HEK293 (cell line): Measurements from ENCODE around the gene OLFM2.

Experiments
- CTCF ChIA-PET: fragments of 350-600 bp; formaldehyde crosslinking; extraction: SDS; loops from one replicate; lab custom pipeline; 2021; ENCODE audit warnings: antibody characterized with exemption; lab: Yijun Ruan, JAX
- POLR2A ChIA-PET: fragments of 300-600 bp; formaldehyde crosslinking; extraction: SDS; loops from one replicate; lab custom pipeline; 2020; ENCODE audit warnings: antibody characterized with exemption, inconsistent platforms; lab: Yijun Ruan, JAX
- H3K27ac ChIP-seq: fragments of 200-500 bp; sonication (Bioruptor generic); 2 replicates; pipeline ENCODE4 v1.5.1; 2014; ENCODE audit warnings: low read depth, low read length, control low read depth, inconsistent platforms; ENCODE audit errors: extremely low read depth
- H3K36me3 ChIP-seq, 2 experiments: fragments of 200-500 bp in 1 of 2; sonication (Bioruptor generic) in 1 of 2; 1 replicate in 1 of 2; 2 replicates in 1 of 2; pipeline ENCODE4 v1.5.1; 2014 to 2017; ENCODE audit warnings: inconsistent platforms in 2 of 2, low read length in 2 of 2; ENCODE audit not compliant: control insufficient read depth in 2 of 2, insufficient read depth in 1 of 2
- H3K4me1 ChIP-seq: fragments of 200-500 bp; sonication (Bioruptor generic); 2 replicates; pipeline ENCODE4 v1.5.1; 2014; ENCODE audit warnings: mild to moderate bottlenecking, low read length, inconsistent platforms; ENCODE audit not compliant: control insufficient read depth, insufficient read depth
- H3K4me3 ChIP-seq: 2 replicates; pipeline ENCODE4 v1.5.1; 2011; ENCODE audit warnings: low read depth, mild to moderate bottlenecking, control low read depth, low read length, moderate library complexity
- H3K9me3 ChIP-seq: fragments of 200-500 bp; sonication (Bioruptor generic); 2 replicates; pipeline ENCODE4 v1.5.1; 2014; ENCODE audit warnings: low read depth, low read length, inconsistent platforms; ENCODE audit not compliant: control insufficient read depth, insufficient read depth
- BCL11B ChIP-seq: fragments of 450-650 bp; formaldehyde crosslinking; IDR thresholded peaks from 2 replicates; pipeline ENCODE4 v1.5.1; 2016; ENCODE audit warnings: low read depth, missing biosample characterization, missing genetic modification characterization
- EGR2 ChIP-seq: fragments of 450-650 bp; formaldehyde crosslinking; IDR thresholded peaks from 2 replicates; pipeline ENCODE4 v1.5.1; 2016; ENCODE audit warnings: low read depth, missing biosample characterization, missing genetic modification characterization
- GFI1B ChIP-seq: fragments of 450-650 bp; formaldehyde crosslinking; IDR thresholded peaks from 2 replicates; pipeline ENCODE4 v1.5.1; 2016; ENCODE audit warnings: missing biosample characterization, missing genetic modification characterization
- HOXA7 ChIP-seq: sonication (generic); formaldehyde crosslinking; IDR thresholded peaks from 2 replicates; pipeline ENCODE4 v1.8.1; 2022; ENCODE audit warnings: missing genetic modification reagents, borderline replicate concordance
- IKZF3 ChIP-seq: fragments of 450-650 bp; IDR thresholded peaks from 2 replicates; pipeline ENCODE4 v1.5.0; 2018; ENCODE audit warnings: missing biosample characterization, mild to moderate bottlenecking, missing genetic modification characterization, moderate library complexity
- KLF10 ChIP-seq: fragments of 450-650 bp; IDR thresholded peaks from 2 replicates; pipeline ENCODE4 v1.5.1; 2018; ENCODE audit warnings: missing biosample characterization, mild to moderate bottlenecking, missing genetic modification characterization
- KLF16 ChIP-seq: fragments of 450-650 bp; formaldehyde crosslinking; IDR thresholded peaks from 2 replicates; pipeline ENCODE4 v1.5.1; 2017; ENCODE audit warnings: missing biosample characterization, missing genetic modification characterization
- KLF8 ChIP-seq: fragments of 450-650 bp; formaldehyde crosslinking; IDR thresholded peaks from 2 replicates; pipeline ENCODE4 v1.5.1; 2016; ENCODE audit warnings: missing biosample characterization, missing genetic modification characterization
- KLF9 ChIP-seq: fragments of 450-650 bp; formaldehyde crosslinking; IDR thresholded peaks from 2 replicates; pipeline ENCODE4 v1.5.1; 2016; ENCODE audit warnings: missing biosample characterization, missing genetic modification characterization, low read depth
- REPIN1 ChIP-seq: fragments of 450-650 bp; formaldehyde crosslinking; IDR thresholded peaks from 2 replicates; pipeline ENCODE4 v1.5.1; 2017; ENCODE audit warnings: missing biosample characterization, missing genetic modification characterization, low read depth
- SALL2 ChIP-seq: fragments of 450-650 bp; formaldehyde crosslinking; IDR thresholded peaks from 2 replicates; pipeline ENCODE4 v1.5.0; 2017; ENCODE audit warnings: missing biosample characterization, mild to moderate bottlenecking, missing genetic modification characterization, borderline replicate concordance
- SCRT2 ChIP-seq: fragments of 450-650 bp; formaldehyde crosslinking; IDR thresholded peaks from 2 replicates; pipeline ENCODE4 v1.5.1; 2016; ENCODE audit warnings: missing biosample characterization, missing genetic modification characterization
- SP2 ChIP-seq: fragments of 450-650 bp; formaldehyde crosslinking; IDR thresholded peaks from 2 replicates; pipeline ENCODE4 v1.5.1; 2016; ENCODE audit warnings: missing biosample characterization, missing genetic modification characterization
- ZBTB17 ChIP-seq: fragments of 450-650 bp; formaldehyde crosslinking; IDR thresholded peaks from 2 replicates; pipeline ENCODE4 v1.5.1; 2016; ENCODE audit warnings: missing biosample characterization, missing genetic modification characterization
- ZFHX2 ChIP-seq: fragments of 450-650 bp; formaldehyde crosslinking; conservative IDR thresholded peaks from 2 replicates; pipeline ENCODE4 v1.5.1; 2016; ENCODE audit warnings: missing biosample characterization, missing genetic modification characterization
- ZFP3 ChIP-seq: fragments of 450-650 bp; formaldehyde crosslinking; IDR thresholded peaks from 2 replicates; pipeline ENCODE4 v1.5.1; 2016; ENCODE audit warnings: low read depth, missing biosample characterization, missing genetic modification characterization
- ZFP37 ChIP-seq: fragments of 450-650 bp; formaldehyde crosslinking; IDR thresholded peaks from 2 replicates; pipeline ENCODE4 v1.5.1; 2016; ENCODE audit warnings: missing biosample characterization, missing genetic modification characterization
- ZNF155 ChIP-seq: fragments of 450-650 bp; formaldehyde crosslinking; IDR thresholded peaks from 2 replicates; pipeline ENCODE4 v1.5.1; 2016; ENCODE audit warnings: missing biosample characterization, missing genetic modification characterization
- ZNF174 ChIP-seq: fragments of 450-650 bp; formaldehyde crosslinking; IDR thresholded peaks from 2 replicates; pipeline ENCODE4 v1.5.0; 2017; ENCODE audit warnings: missing biosample characterization, mild to moderate bottlenecking, missing genetic modification characterization
- ZNF175 ChIP-seq: fragments of 450-650 bp; formaldehyde crosslinking; IDR thresholded peaks from 2 replicates; pipeline ENCODE4 v1.5.1; 2016; ENCODE audit warnings: missing biosample characterization, missing genetic modification characterization
- ZNF184 ChIP-seq: fragments of 450-650 bp; IDR thresholded peaks from 2 replicates; pipeline ENCODE4 v1.5.1; 2018; ENCODE audit warnings: missing biosample characterization, mild to moderate bottlenecking, missing genetic modification characterization
- ZNF266 ChIP-seq: fragments of 450-650 bp; formaldehyde crosslinking; IDR thresholded peaks from 2 replicates; pipeline ENCODE4 v1.5.1; 2016; ENCODE audit warnings: missing biosample characterization, missing genetic modification characterization, low read depth
- ZNF324 ChIP-seq: fragments of 450-650 bp; formaldehyde crosslinking; IDR thresholded peaks from 2 replicates; pipeline ENCODE4 v1.5.1; 2016; ENCODE audit warnings: missing biosample characterization, missing genetic modification characterization
- ZNF521 ChIP-seq: fragments of 450-650 bp; formaldehyde crosslinking; IDR thresholded peaks from 2 replicates; pipeline ENCODE4 v1.5.1; 2017; ENCODE audit warnings: missing biosample characterization, mild to moderate bottlenecking, missing genetic modification characterization
- ZNF571 ChIP-seq: fragments of 450-650 bp; formaldehyde crosslinking; IDR thresholded peaks from 2 replicates; pipeline ENCODE4 v1.5.0; 2017; ENCODE audit warnings: missing biosample characterization, missing genetic modification characterization
- ZNF623 ChIP-seq: fragments of 450-650 bp; formaldehyde crosslinking; IDR thresholded peaks from 2 replicates; pipeline ENCODE4 v1.5.1; 2016; ENCODE audit warnings: missing biosample characterization, missing genetic modification characterization
- ZNF658 ChIP-seq: fragments of 450-650 bp; formaldehyde crosslinking; IDR thresholded peaks from 2 replicates; pipeline ENCODE4; 2016; ENCODE audit warnings: missing biosample characterization, missing genetic modification characterization
- ZNF677 ChIP-seq: fragments of 450-650 bp; IDR thresholded peaks from 2 replicates; pipeline ENCODE4 v1.5.0; 2018; ENCODE audit warnings: missing biosample characterization, mild to moderate bottlenecking, missing genetic modification characterization, moderate library complexity
- ZNF747 ChIP-seq: fragments of 450-650 bp; formaldehyde crosslinking; IDR thresholded peaks from 2 replicates; pipeline ENCODE4 v1.5.1; 2016; ENCODE audit warnings: missing biosample characterization, missing genetic modification characterization
- ZSCAN30 ChIP-seq: fragments of 450-650 bp; IDR thresholded peaks from 2 replicates; pipeline ENCODE4 v1.5.1; 2018; ENCODE audit warnings: missing biosample characterization, mild to moderate bottlenecking, missing genetic modification characterization, moderate library complexity
- TF ChIP-seq, protein P1 (sequence below): fragments of 450-650 bp; formaldehyde crosslinking; IDR thresholded peaks from 2 replicates; pipeline ENCODE4 v1.5.1; 2017; ENCODE audit warnings: missing biosample characterization, missing genetic modification characterization
- TF ChIP-seq, protein P2 (sequence below): fragments of 450-650 bp; formaldehyde crosslinking; conservative IDR thresholded peaks from 2 replicates; pipeline ENCODE4 v1.5.1; 2016; ENCODE audit warnings: low read depth, missing biosample characterization, missing genetic modification characterization
- TF ChIP-seq, protein P3 (sequence below): fragments of 450-650 bp; formaldehyde crosslinking; IDR thresholded peaks from 2 replicates; pipeline ENCODE4 v1.5.1; 2017; ENCODE audit warnings: missing biosample characterization, missing genetic modification characterization
- TF ChIP-seq, protein P4 (sequence below): fragments of 450-650 bp; formaldehyde crosslinking; IDR thresholded peaks from 2 replicates; pipeline ENCODE4 v1.5.1; 2017; ENCODE audit warnings: missing biosample characterization, missing genetic modification characterization

The OLFM2 gene

DNA sequence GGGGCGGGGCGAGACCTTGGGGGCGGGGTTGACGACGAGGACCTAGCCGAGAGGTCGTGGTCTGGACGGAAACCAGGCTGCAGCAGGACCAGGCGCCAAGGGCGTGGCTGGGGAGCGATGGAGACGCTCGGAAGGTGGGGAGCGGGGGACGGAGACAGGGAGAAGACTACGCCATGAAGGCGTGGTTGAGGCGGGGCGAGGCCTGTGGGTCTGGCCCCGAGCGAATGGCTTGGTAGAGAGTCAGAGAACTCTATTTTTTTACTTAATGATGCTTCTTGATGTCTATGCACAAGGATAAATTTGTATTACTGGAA is 116.8 kb downstream of the OLFM2 start:
- POLR2A ChIA-PET = interaction anchor here (0.6 to 1.9 kb wide), 8 partner anchors 8 to 51 kb away, joined by 3 to 29 read pairs (median 4); partner anchors contain the start of genes PIN1, UBL5 and ZNF846
- H3K4me1 ChIP-seq = peaks cover 4% of the 10 kb centered on the region; the same call in 1 of the 2 replicates
- no peak overlapping the region for H3K27ac ChIP-seq
- CTCF ChIA-PET = interaction anchor here (0.6 kb wide), 1 partner anchor 24 kb away, joined by 3 read pairs; no protein-coding TSS in a partner anchor
- H3K4me3 ChIP-seq = peak overlapping the region; percentile 5; the same call in 1 of the 2 replicates
- H3K9me3 ChIP-seq = no peaks in the 10 kb centered on the region
- H3K36me3 ChIP-seq = peaks cover 0 to 9% of the 10 kb centered on the region in 2 experiments; a peak in 2 of 3 replicates
- TF ChIP-seq HOXA7 = no peak
- TF ChIP-seq ZNF174 = no peak
- TF ChIP-seq, protein P1, sequence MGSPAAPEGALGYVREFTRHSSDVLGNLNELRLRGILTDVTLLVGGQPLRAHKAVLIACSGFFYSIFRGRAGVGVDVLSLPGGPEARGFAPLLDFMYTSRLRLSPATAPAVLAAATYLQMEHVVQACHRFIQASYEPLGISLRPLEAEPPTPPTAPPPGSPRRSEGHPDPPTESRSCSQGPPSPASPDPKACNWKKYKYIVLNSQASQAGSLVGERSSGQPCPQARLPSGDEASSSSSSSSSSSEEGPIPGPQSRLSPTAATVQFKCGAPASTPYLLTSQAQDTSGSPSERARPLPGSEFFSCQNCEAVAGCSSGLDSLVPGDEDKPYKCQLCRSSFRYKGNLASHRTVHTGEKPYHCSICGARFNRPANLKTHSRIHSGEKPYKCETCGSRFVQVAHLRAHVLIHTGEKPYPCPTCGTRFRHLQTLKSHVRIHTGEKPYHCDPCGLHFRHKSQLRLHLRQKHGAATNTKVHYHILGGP (tag by site-specific recombination) = no peak
- no peak for TF ChIP-seq ZNF324 (tag by site-specific recombination)
- no peak for TF ChIP-seq ZFP3 (tag by site-specific recombination)
- no peak for TF ChIP-seq ZFP37 (tag by site-specific recombination)
- TF ChIP-seq ZNF155 (tag by site-specific recombination) = no peak
- TF ChIP-seq ZSCAN30 (tag by site-specific recombination) = no peak
- no peak for TF ChIP-seq ZBTB17
- no peak for TF ChIP-seq ZNF175 (tag by site-specific recombination)
- TF ChIP-seq SP2 (tag by site-specific recombination) = peak; percentile 1; the same call in 1 of the 2 replicates
- TF ChIP-seq ZNF658 (tag by site-specific recombination) = no peak
- no peak for TF ChIP-seq BCL11B (tag by site-specific recombination)
- TF ChIP-seq EGR2 (tag by site-specific recombination) = peak; percentile 22; the same call in 1 of the 2 replicates
- TF ChIP-seq ZFHX2 (tag by site-specific recombination) = 0 out of 2 replicates have a peak, but pooled peaks have one; percentile 10
- 0 out of 2 replicates have a peak, but pooled peaks have one; percentile 6 for TF ChIP-seq KLF8 (tag by site-specific recombination)
- TF ChIP-seq ZNF623 = no peak
- peak; percentile 80; the same call in 1 of the 2 replicates for TF ChIP-seq SCRT2
- TF ChIP-seq, protein P2, sequence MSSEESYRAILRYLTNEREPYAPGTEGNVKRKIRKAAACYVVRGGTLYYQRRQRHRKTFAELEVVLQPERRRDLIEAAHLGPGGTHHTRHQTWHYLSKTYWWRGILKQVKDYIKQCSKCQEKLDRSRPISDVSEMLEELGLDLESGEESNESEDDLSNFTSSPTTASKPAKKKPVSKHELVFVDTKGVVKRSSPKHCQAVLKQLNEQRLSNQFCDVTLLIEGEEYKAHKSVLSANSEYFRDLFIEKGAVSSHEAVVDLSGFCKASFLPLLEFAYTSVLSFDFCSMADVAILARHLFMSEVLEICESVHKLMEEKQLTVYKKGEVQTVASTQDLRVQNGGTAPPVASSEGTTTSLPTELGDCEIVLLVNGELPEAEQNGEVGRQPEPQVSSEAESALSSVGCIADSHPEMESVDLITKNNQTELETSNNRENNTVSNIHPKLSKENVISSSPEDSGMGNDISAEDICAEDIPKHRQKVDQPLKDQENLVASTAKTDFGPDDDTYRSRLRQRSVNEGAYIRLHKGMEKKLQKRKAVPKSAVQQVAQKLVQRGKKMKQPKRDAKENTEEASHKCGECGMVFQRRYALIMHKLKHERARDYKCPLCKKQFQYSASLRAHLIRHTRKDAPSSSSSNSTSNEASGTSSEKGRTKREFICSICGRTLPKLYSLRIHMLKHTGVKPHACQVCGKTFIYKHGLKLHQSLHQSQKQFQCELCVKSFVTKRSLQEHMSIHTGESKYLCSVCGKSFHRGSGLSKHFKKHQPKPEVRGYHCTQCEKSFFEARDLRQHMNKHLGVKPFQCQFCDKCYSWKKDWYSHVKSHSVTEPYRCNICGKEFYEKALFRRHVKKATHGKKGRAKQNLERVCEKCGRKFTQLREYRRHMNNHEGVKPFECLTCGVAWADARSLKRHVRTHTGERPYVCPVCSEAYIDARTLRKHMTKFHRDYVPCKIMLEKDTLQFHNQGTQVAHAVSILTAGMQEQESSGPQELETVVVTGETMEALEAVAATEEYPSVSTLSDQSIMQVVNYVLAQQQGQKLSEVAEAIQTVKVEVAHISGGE (tag by site-specific recombination) = peak; percentile 44
- no peak for TF ChIP-seq ZNF677
- TF ChIP-seq, protein P3, sequence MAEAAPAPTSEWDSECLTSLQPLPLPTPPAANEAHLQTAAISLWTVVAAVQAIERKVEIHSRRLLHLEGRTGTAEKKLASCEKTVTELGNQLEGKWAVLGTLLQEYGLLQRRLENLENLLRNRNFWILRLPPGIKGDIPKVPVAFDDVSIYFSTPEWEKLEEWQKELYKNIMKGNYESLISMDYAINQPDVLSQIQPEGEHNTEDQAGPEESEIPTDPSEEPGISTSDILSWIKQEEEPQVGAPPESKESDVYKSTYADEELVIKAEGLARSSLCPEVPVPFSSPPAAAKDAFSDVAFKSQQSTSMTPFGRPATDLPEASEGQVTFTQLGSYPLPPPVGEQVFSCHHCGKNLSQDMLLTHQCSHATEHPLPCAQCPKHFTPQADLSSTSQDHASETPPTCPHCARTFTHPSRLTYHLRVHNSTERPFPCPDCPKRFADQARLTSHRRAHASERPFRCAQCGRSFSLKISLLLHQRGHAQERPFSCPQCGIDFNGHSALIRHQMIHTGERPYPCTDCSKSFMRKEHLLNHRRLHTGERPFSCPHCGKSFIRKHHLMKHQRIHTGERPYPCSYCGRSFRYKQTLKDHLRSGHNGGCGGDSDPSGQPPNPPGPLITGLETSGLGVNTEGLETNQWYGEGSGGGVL (tag by site-specific recombination) = no peak
- TF ChIP-seq KLF16 = no peak
- TF ChIP-seq IKZF3 (tag by site-specific recombination) = peak; percentile 25; the same call in 1 of the 2 replicates
- TF ChIP-seq ZNF521 (tag by site-specific recombination) = no peak
- no peak for TF ChIP-seq KLF10 (tag by site-specific recombination)
- no peak for TF ChIP-seq ZNF571 (tag by site-specific recombination)
- no peak for TF ChIP-seq REPIN1 (tag by site-specific recombination)
- no peak for TF ChIP-seq GFI1B (tag by site-specific recombination)
- TF ChIP-seq ZNF747 (tag by site-specific recombination) = no peak
- no peak for TF ChIP-seq ZNF266 (tag by site-specific recombination)
- TF ChIP-seq KLF9 = 0 out of 2 replicates have a peak, but pooled peaks have one; percentile 8
- no peak for TF ChIP-seq SALL2 (tag by site-specific recombination)
- TF ChIP-seq ZNF184 (tag by site-specific recombination) = no peak
- TF ChIP-seq, protein P4, sequence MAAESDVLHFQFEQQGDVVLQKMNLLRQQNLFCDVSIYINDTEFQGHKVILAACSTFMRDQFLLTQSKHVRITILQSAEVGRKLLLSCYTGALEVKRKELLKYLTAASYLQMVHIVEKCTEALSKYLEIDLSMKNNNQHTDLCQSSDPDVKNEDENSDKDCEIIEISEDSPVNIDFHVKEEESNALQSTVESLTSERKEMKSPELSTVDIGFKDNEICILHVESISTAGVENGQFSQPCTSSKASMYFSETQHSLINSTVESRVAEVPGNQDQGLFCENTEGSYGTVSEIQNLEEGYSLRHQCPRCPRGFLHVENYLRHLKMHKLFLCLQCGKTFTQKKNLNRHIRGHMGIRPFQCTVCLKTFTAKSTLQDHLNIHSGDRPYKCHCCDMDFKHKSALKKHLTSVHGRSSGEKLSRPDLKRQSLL = peak; percentile 91
